ENCODE data around the gene RPS3. TPM values are rescaled to one million over a fixed set of nuclear protein-coding genes. Genes with fewer than 3 reads are reported as not detected.

The RPS3 gene
- total RNA-seq (2013), result 1,903 TPM
- polyA plus RNA-seq (1,000 to 10,000 TPM; 1,248 to 1,563 (median 1,448) TPM), polyA minus RNA-seq (740 and 1,088 TPM in 2 replicates), total RNA-seq (202 to 481 (median 401) reads per million in 11 experiments)

- H3K79me2 ChIP-seq (ENCODE audit: insufficient read depth, low read length), result peaks cover 53% of the 10 kb centered on the region
- intact Hi-C loops (cut with micrococcal nuclease), result no loop called here
- H3K9me3 ChIP-seq (replicated peaks in 1 of 2; ENCODE audit: control insufficient read depth in 1 of 2, insufficient read depth in 1 of 2, low read length in 2 of 2), result no peaks in the 10 kb centered on the region
- peaks cover 15 to 28% of the 10 kb centered on the region in 2 donors for H3K4me1 ChIP-seq (ENCODE audit: control insufficient read depth in 1 of 2, insufficient read depth in 2 of 2, low read length in 2 of 2)
- H3K27me3 ChIP-seq (ENCODE audit: control insufficient read depth in 2 of 2, insufficient read depth in 2 of 2, low read length in 2 of 2), result no peaks in the 10 kb centered on the region
- Mint-ChIP-seq H3K27me3 (ENCODE audit: low read depth in 3 of 3) (peaks cover 1 to 7% (median 6%) of the 10 kb centered on the region in 3 donors), H3K27ac (peak within 1 kb of the TSS; percentile 95 to 99 (median 98)), H3K4me3 (peak within 1 kb of the TSS; percentile 98 to 99), H3K9me3 (no peaks in the 10 kb centered on the region), H3K4me1 (peaks cover 38% of the 10 kb centered on the region), H3K36me3 (peaks cover 36 to 43% of the 10 kb centered on the region in 2 donors)
- no peak for TF ChIP-seq CTCF (IDR thresholded peaks at IDR 0.05)
- H3K9ac ChIP-seq (ENCODE audit: insufficient read depth, low read length, poor library complexity, severe bottlenecking), result peak within 1 kb of the TSS; percentile 91
- peak within 1 kb of the TSS; percentile 75 for H2AFZ ChIP-seq (ENCODE audit: insufficient read depth, low read depth, low read length, poor library complexity, severe bottlenecking)
- peak within 1 kb of the TSS; percentile 90 to 95 for H3K27ac ChIP-seq (ENCODE audit: low read depth in 1 of 2, low read length in 2 of 2)
- H3K4me3 ChIP-seq (replicated peaks in 1 of 3; ENCODE audit: low read depth in 2 of 3, low read length in 3 of 3), result peak within 1 kb of the TSS; percentile 91 to 96 (median 92)
- H3K4me2 ChIP-seq (replicated peaks; ENCODE audit: extremely low read depth, low read length, poor library complexity, severe bottlenecking), result peak within 1 kb of the TSS; percentile 74
- H4K20me1 ChIP-seq (ENCODE audit: insufficient read depth, low read length), result peaks cover 45% of the 10 kb centered on the region
- under 1% methylated on average over 46 of the region's 55 CpGs for WGBS (ENCODE audit: insufficient coverage)
- H3K36me3 ChIP-seq (replicated peaks in 1 of 2; ENCODE audit: control insufficient read depth in 1 of 2, insufficient read depth in 2 of 2, low read length in 2 of 2), result peaks cover 35 to 37% of the 10 kb centered on the region in 2 donors
- peak; percentile 87 to 91 (median 90) for DNase-seq
Measured at GRCh38 chr11:75399344-75400145, at the start of gene RPS3. TSS of gene RPS3 (plus strand) at chr11:75399518. CDS start at chr11:75399548, 30 bp downstream.

GRCh38 chr11:75349521-75350116 is 49.7 kb upstream of the RPS3 start:
- peaks cover 65% of the 10 kb centered on the region for H4K20me1 ChIP-seq (ENCODE audit: insufficient read depth, low read length)
- H3K9ac ChIP-seq (ENCODE audit: insufficient read depth, low read length, poor library complexity, severe bottlenecking), result peak overlapping the region; percentile 92
- H3K4me3 ChIP-seq (replicated peaks in 1 of 3; ENCODE audit: low read depth in 2 of 3, low read length in 3 of 3), result peak overlapping the region; percentile 76 to 98 (median 79)
- 6% methylated on average over 2 of the region's 4 CpGs for WGBS (ENCODE audit: insufficient coverage)
- no peak for TF ChIP-seq CTCF (IDR thresholded peaks at IDR 0.05)
- intact Hi-C loops (cut with micrococcal nuclease), result loop anchor here in 1 of 2 donors (5.0 kb wide), 1 partner anchor 33 kb away; no protein-coding TSS in a partner anchor
- H3K27me3 ChIP-seq (ENCODE audit: control insufficient read depth in 2 of 2, insufficient read depth in 2 of 2, low read length in 2 of 2), result no peaks in the 10 kb centered on the region
- H3K4me1 Mint-ChIP-seq, result peaks cover 81% of the 10 kb centered on the region
- H3K79me2 ChIP-seq (ENCODE audit: insufficient read depth, low read length), result peaks cover 86% of the 10 kb centered on the region
- peak overlapping the region; percentile 86 for H3K4me2 ChIP-seq (replicated peaks; ENCODE audit: extremely low read depth, low read length, poor library complexity, severe bottlenecking)
- peaks cover 69 to 86% of the 10 kb centered on the region in 2 donors for H3K4me1 ChIP-seq (ENCODE audit: control insufficient read depth in 1 of 2, insufficient read depth in 2 of 2, low read length in 2 of 2)
- H3K9me3 Mint-ChIP-seq, result peaks cover 0 to 4% (median 0%) of the 10 kb centered on the region in 7 donors
- no peaks in the 10 kb centered on the region for H3K9me3 ChIP-seq (replicated peaks in 1 of 2; ENCODE audit: control insufficient read depth in 1 of 2, insufficient read depth in 1 of 2, low read length in 2 of 2)
- H2AFZ ChIP-seq (ENCODE audit: insufficient read depth, low read depth, low read length, poor library complexity, severe bottlenecking), result no peak overlapping the region
- peak overlapping the region; percentile 85 to 94 for H3K27ac ChIP-seq (ENCODE audit: low read depth in 1 of 2, low read length in 2 of 2)
- DNase-seq, result peak; percentile 67 to 79 (median 76)
- H3K36me3 Mint-ChIP-seq, result peaks cover 26 to 54% of the 10 kb centered on the region in 2 donors
- H3K4me3 Mint-ChIP-seq, result peak overlapping the region; percentile 97 to 99
- peak overlapping the region; percentile 91 to 98 (median 97) for H3K27ac Mint-ChIP-seq
- no peaks in the 10 kb centered on the region for H3K27me3 Mint-ChIP-seq (ENCODE audit: low read depth in 3 of 3)
- H3K36me3 ChIP-seq (replicated peaks in 1 of 2; ENCODE audit: control insufficient read depth in 1 of 2, insufficient read depth in 2 of 2, low read length in 2 of 2), result peaks cover 9 to 23% of the 10 kb centered on the region in 2 donors

All from CD14-positive monocyte (primary cell).